ENCODE measurements around the gene PRR33. TPM values are rescaled to one million over a fixed set of nuclear protein-coding genes. Genes with fewer than 3 reads are reported as not detected.

PRR33 gene
- total RNA-seq, 1 experiment from 2014 or later = not detected

Other genes starting within 250 kb of the PRR33 start
- not detected in 2 replicates for gene KRTAP5-6, start 194.7 kb downstream of the PRR33 start, total RNA-seq (2014; rRNA removed; shearing (Covaris generic))
- gene IFITM10, start 141.3 kb downstream of the PRR33 start, total RNA-seq (2014; rRNA removed; shearing (Covaris generic)) = 2.9 and 3.0 TPM in 2 replicates
- gene CTSD, start 128.0 kb downstream of the PRR33 start, total RNA-seq (2014; rRNA removed; shearing (Covaris generic)) = 875 and 888 TPM in 2 replicates
- 2.1 TPM in 1 of 2 replicates, not detected in the other for gene SYT8, start 56.9 kb downstream of the PRR33 start, total RNA-seq (2014; rRNA removed; shearing (Covaris generic))
- gene TNNI2, start 52.9 kb downstream of the PRR33 start, total RNA-seq (2014; rRNA removed; shearing (Covaris generic)) = not detected in 2 replicates
- 2.2 and 71.7 TPM in 2 replicates for gene LSP1, start 38.8 kb downstream of the PRR33 start, total RNA-seq (2014; rRNA removed; shearing (Covaris generic))
- gene TNNT3, start 27.8 kb upstream of the PRR33 start, total RNA-seq (2014; rRNA removed; shearing (Covaris generic)) = 0.46 TPM in 1 of 2 replicates, not detected in the other
- gene MRPL23, start 55.4 kb upstream of the PRR33 start, total RNA-seq (2014; rRNA removed; shearing (Covaris generic)) = 281 and 292 TPM in 2 replicates
- 0.69 and 2.7 TPM in 2 replicates for gene H19, start 105.9 kb upstream of the PRR33 start, total RNA-seq (2014; rRNA removed; shearing (Covaris generic))
- gene IGF2, start 247.5 kb upstream of the PRR33 start, total RNA-seq (2014; rRNA removed; shearing (Covaris generic)) = 0.67 and 0.90 TPM in 2 replicates

Measured in A172 (cell line).